Muscle layer of duodenum (tissue), 2 donors: ENCODE data around the gene HS6ST1.

ENCODE experiments used
- H3K27ac ChIP-seq: one replicate; pipeline ENCODE4 v1.7.0; 2013; ENCODE audit warnings: mild to moderate bottlenecking, low read length
- H3K27me3 ChIP-seq: one replicate; pipeline ENCODE4 v1.7.0; 2013; ENCODE audit warnings: low read depth, mild to moderate bottlenecking, control low read depth, low read length
- H3K36me3 ChIP-seq, 2 donors: one replicate each; pipeline ENCODE4 v1.7.0; 2013; ENCODE audit warnings: low read length in 2 of 2, control low read depth in 1 of 2, mild to moderate bottlenecking in 1 of 2; ENCODE audit not compliant: insufficient read depth in 2 of 2, control insufficient read depth in 1 of 2
- H3K4me1 ChIP-seq, 2 donors: one replicate each; pipeline ENCODE4 v1.7.0; 2013; ENCODE audit warnings: low read length in 2 of 2, mild to moderate bottlenecking in 2 of 2, control low read depth in 1 of 2, moderate library complexity in 1 of 2; ENCODE audit not compliant: insufficient read depth in 2 of 2, control insufficient read depth in 1 of 2
- H3K4me3 ChIP-seq, 2 donors: one replicate each; pipeline ENCODE4 v1.7.0; 2013; ENCODE audit warnings: low read length in 2 of 2, low read depth in 1 of 2, mild to moderate bottlenecking in 1 of 2
- H3K9me3 ChIP-seq, 2 donors: one replicate each; pipeline ENCODE4 v1.7.0; 2013; ENCODE audit warnings: low read length in 2 of 2, control low read depth in 1 of 2, mild to moderate bottlenecking in 1 of 2; ENCODE audit not compliant: control insufficient read depth in 1 of 2
- donor health status: healthy.

Gene HS6ST1

DNA sequence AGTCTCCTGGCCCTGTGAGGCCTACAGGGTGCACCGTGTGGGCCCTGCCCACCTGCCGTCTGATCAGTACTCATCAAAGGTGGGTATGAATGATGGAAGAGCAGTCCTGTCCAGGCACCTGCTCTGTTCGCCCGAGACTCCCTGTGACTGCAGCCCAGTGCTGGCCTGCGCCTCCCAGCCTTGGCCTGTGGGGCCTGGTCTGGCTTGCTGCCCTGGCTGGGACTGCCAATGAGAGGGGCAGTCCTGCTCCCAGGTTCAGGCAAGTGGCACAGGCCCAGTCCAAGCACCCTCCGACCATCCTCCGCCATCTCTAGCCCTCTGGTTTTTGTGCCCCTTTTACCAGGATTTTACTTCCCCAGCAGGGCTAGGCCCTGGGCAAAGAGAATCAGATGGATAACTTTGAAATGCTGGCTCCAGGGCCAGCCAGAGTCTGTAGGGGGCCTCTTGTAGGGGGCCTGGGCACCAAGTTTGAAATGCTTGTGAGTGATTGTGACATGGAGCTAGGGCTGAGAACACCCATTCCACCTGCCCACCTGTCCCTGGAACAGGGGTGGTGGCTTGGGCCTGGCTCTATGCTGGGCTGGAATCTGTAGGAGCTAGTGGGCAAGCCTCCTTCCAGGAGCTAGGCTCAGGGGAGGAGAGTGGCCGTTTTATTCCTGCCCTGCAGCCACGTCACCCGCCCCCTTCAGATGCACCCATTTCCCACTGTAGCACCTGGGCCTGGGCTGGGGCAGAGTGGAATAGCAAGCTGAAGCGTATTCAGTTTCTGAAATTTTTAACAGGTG lies 8.7 kb upstream of the HS6ST1 start:
- H3K36me3 ChIP-seq, result no peaks in the 10 kb centered on the region
- peaks cover 7 to 10% of the 10 kb centered on the region in 2 donors for H3K9me3 ChIP-seq
- H3K4me1 ChIP-seq, result no peaks in the 10 kb centered on the region
- no peak overlapping the region for H3K27ac ChIP-seq
- H3K27me3 ChIP-seq, result no peaks in the 10 kb centered on the region
- no peak overlapping the region for H3K4me3 ChIP-seq

DNA sequence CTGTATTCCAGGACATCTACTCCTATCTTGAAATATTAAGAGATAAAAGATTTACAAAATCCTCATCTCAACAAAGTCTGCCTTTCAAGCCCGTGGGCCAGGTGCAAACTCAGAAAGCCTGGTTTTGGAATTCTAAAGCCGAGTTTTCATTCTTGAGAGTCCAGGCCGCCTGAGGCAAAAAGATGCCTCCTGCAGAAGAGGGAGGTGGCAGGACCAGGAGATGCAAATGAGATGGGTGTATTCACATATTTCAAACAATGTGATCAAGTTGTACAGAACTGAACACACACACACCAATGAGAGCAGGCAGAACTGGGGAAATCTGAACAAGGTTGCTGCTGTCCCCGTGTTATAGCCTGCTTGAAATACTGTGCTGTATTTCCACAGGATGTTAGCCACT lies 7.7 kb upstream of the HS6ST1 start:
- H3K27ac ChIP-seq, result no peak overlapping the region
- H3K36me3 ChIP-seq, result no peaks in the 10 kb centered on the region
- H3K4me3 ChIP-seq, result no peak overlapping the region
- no peaks in the 10 kb centered on the region for H3K9me3 ChIP-seq
- no peaks in the 10 kb centered on the region for H3K27me3 ChIP-seq
- H3K4me1 ChIP-seq, result no peaks in the 10 kb centered on the region

DNA sequence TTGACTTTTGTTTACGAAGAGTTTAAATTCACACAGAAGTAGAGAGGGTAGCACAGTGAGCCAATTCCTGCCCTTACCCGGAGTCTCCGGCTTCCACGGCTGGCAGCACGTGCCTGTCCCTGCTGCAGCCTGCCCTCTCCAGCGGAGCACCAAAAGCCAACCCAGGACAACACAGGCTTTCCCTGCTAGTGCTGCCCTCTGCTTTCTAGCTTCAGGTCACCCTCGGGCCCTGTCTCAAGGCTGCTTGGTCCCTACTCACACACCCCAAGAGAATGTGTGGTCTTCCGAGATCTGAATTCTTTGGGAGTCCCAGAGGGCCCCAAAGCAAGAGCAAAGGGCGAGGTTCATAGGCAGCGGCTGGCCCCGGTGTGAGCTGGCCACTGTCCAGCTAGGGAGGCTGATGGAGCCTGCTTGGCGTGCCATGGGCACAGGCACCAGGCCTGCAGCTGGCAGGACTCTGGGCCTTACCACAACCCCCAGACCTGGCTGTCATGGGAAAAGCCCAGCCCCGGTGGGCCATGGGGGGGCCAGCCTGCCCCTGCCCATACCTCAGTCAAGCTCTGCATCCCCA lies 7.0 kb upstream of the HS6ST1 start:
- H3K36me3 ChIP-seq, result no peaks in the 10 kb centered on the region
- H3K27ac ChIP-seq, result no peak overlapping the region
- no peaks in the 10 kb centered on the region for H3K4me1 ChIP-seq
- no peaks in the 10 kb centered on the region for H3K9me3 ChIP-seq
- H3K27me3 ChIP-seq, result no peaks in the 10 kb centered on the region
- no peak overlapping the region for H3K4me3 ChIP-seq

DNA sequence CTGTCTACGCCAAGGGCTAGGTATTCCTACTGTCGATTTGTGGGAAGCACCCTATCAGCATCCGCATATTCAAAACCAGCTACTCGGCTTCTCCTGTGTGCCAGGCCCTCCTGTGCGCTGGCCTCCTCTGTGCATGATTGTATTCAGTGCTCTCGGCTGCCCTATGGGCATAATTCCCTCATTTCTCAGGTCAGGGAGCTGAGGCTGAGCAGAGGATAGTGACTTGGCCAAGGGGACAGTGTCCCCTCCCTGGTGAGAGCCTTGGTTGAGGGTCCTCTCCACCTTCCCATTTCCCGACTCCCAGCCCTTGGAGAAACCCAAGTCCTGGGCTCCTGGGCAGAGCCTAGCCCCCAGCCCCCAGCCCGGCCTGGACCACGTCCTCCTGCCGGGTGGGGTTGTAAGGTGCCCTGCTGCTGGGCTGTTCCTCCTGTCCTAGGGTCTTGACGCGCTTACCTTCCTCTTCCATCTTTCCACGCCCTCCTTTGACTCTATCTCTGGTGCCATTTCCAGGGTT lies 6.3 kb upstream of the HS6ST1 start:
- no peak overlapping the region for H3K4me3 ChIP-seq
- no peaks in the 10 kb centered on the region for H3K4me1 ChIP-seq
- no peaks in the 10 kb centered on the region for H3K36me3 ChIP-seq
- H3K27me3 ChIP-seq, result no peaks in the 10 kb centered on the region
- H3K9me3 ChIP-seq, result no peaks in the 10 kb centered on the region
- no peak overlapping the region for H3K27ac ChIP-seq

DNA sequence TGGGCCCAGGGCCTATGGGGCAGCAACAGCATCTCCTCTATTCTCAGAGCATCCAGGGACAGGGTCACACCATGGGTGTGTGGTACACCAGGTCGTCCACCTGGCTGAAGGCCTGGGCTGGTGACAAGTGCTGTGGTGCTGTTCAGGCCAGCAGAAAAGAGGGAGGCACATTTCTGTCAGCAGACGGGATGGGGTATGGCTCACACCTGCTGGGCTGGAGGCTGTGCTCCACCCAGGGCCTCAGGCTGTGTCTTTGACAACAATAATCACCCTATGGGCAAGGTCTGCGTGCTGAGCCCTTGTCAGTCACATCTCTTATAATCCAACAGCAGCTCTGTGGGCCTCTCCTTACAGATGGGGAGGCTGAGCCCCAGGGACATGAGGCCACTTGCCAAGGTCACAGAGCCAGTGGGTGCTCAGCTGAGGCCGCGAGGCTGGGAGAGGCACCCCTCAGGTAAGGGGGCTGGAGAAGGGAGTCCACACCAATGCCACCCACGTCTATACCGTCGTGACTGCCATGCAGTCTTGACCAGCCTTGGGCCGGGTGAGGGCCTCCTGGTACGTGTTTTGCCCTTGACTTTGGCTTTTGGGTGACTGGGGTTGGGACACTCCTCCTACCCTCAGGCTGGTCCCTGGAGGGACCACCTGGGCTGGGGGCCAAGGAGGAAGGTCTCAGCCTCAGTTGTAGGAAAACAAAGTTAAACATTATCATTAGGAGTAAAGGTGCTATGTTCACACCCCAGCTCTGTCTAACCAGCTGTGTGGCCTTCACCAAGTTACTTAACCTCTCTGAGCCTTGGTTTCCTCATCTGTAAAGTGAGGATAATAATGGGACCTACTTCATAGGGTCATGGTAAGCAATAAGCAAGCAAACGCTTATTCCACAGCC lies 5.6 kb upstream of the HS6ST1 start:
- H3K27ac ChIP-seq, result no peak overlapping the region
- no peaks in the 10 kb centered on the region for H3K27me3 ChIP-seq
- no peaks in the 10 kb centered on the region for H3K9me3 ChIP-seq
- no peaks in the 10 kb centered on the region for H3K36me3 ChIP-seq
- peaks cover 0 to 4% of the 10 kb centered on the region in 2 donors for H3K4me1 ChIP-seq
- H3K4me3 ChIP-seq, result no peak overlapping the region

DNA sequence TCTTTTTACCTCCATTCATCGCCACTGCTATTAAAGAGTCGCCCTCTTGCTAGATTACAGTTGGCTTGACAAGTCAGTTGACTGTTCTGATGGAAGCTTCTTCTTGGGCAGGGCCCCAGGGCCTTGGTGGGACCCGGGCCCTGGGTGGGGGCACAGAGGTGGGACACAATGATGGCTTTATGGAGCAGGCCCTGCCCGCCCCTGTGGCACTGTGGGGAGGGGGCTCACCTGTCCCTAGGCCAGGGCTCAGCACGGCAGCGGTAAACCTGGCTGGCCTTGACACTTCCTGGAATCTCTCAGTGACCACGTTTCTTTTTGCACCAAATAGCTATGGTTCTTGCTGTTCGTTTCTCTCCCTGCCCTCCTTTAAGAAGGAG lies 4.9 kb upstream of the HS6ST1 start:
- Histone ChIP-seq H3K9me3 (no peaks in the 10 kb centered on the region), H3K27me3 (no peaks in the 10 kb centered on the region), H3K36me3 (no peaks in the 10 kb centered on the region), H3K4me1 (peaks cover 0 to 6% of the 10 kb centered on the region in 2 donors), H3K27ac (no peak overlapping the region), H3K4me3 (no peak overlapping the region)

DNA sequence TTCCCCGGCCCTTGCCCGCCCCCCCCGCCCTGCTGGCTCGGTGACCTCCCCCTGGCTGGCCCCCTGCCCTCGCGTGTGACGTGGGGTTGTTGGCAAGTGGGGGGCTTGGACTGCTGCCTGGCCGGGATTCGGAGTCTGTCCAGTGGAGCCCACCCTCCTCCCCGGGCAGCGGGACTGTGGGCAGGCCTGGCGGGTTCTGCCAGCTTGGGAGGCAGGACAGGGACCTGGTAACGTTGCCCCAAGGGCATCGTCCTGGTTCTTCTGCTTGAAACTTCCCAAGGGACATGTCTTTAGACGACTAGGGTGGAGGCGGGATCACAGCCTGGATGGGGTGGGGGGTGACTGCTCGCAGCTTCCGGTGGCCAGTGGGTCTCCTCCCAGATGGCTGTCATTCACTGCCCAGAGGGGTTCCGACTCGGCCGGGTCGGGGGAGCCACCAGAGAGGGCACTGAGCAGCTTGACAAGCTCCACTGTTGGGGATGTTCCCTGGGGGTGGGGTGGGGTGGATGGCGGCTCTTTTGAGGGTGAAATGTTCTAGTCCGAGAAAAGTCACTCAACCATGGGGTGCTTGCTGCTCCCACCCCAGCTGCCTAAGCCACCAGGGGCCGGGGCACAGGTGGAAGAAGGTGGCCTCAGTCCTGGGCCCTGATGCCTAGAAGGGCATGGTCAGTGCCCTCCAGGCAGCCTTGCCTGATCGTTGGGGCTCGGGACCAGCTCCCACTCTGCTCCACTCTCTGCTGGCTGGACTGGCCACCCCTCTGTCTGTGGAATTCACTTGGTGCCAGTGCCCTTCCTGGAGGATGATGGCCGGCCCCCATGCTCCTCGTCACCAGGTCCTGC lies 4.3 kb upstream of the HS6ST1 start:
- peaks cover 0 to 6% of the 10 kb centered on the region in 2 donors for H3K4me1 ChIP-seq
- H3K4me3 ChIP-seq, result peak overlapping the region in 1 of 2 donors; percentile 55
- H3K27ac ChIP-seq, result no peak overlapping the region
- H3K9me3 ChIP-seq, result no peaks in the 10 kb centered on the region
- no peaks in the 10 kb centered on the region for H3K36me3 ChIP-seq
- H3K27me3 ChIP-seq, result no peaks in the 10 kb centered on the region

DNA sequence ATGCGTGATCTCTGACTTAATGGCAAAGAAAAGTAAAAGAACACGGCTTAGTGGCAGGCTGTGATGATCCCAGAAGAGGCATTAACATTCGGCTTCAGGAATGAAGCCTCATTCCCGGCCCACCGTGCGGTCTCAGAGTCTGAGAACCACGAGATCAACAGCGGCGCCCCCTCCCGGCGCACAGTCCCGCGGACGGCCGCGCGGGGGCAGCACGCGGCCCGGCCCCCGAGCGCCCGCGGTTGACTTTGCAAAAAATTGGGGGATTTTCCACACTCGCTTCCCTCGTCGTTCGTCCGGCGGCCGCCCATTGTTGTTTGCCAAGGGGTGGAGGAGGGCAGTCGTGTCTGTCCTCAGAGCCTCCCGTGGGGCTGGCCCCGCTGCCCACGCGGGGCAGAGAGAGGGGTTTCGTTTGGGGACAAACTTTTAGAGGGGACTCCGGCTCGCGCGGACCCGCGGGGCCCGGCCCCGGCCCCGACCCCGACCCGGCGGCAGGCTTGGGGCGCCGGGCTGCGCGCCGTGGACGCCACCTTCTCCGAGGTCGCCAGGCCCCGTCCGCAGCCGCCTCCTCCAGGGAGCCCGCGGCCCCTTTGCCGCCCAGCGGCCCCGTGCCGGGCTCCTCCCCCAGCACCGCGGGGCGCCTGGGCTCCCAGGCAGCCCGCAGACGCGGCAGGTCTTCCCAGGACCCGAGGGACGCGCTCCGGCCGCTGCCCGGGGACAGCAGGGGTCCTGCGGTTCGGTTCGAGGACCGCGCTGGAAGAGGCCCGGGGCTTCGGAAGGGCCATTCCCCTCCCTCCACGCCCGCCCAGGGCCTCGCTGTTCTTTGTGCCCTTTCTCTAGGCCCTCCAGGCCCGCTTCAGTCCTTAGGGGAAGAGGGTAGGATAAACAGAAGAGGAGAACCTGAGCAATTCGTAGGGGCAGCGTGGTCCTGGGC lies 3.4 kb upstream of the HS6ST1 start:
- no peak overlapping the region for H3K27ac ChIP-seq
- no peaks in the 10 kb centered on the region for H3K27me3 ChIP-seq
- H3K36me3 ChIP-seq, result no peaks in the 10 kb centered on the region
- no peaks in the 10 kb centered on the region for H3K9me3 ChIP-seq
- H3K4me3 ChIP-seq, result peak overlapping the region; percentile 42 to 55
- H3K4me1 ChIP-seq, result peaks cover 0 to 11% of the 10 kb centered on the region in 2 donors

DNA sequence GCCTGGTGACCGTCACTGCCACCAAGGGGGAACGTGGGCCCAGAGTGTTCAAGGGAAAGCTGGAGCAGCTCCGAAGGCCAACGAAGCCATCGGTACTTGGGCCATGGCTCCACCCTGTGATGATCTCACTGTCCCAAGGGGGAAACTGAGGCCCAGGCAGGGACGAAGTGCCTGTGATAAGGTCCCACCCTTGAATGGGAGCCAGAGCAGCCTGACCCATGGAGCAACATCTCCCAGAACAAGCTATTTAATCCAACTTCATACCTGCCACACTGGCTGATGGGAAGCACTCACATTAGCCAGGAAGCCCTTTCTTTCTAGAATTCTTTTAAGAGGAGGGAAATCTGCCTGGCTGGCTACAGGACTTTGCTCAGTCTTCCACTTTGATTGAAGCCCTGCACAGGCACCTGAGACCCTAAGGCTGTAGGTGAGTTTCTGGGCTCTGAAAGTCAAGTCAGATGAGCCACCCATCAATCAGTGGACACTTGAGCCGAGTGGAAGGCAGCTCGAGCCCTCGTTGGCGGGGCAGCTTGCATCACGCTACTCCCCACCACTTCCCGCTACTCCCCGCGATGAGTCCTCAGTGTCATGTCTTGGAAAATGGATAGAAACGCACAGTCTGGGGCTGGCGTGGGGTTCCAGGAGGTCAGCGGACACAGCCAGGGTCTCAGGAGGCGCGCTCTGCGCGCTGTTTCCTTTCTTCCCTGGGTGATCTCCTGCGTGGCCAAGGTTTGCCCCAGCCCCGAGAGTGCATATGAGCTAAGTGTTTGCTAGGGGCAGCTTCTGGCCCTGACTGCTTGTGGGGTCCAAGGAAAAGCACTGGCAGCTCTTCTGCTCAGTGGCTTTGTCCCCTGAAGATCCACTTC lies 2.5 kb upstream of the HS6ST1 start:
- no peaks in the 10 kb centered on the region for H3K9me3 ChIP-seq
- H3K27me3 ChIP-seq, result no peaks in the 10 kb centered on the region
- H3K36me3 ChIP-seq, result no peaks in the 10 kb centered on the region
- H3K27ac ChIP-seq, result no peak overlapping the region
- peaks cover 0 to 20% of the 10 kb centered on the region in 2 donors for H3K4me1 ChIP-seq
- H3K4me3 ChIP-seq, result peak overlapping the region in 1 of 2 donors; percentile 55
